K562 (cell line): ENCODE measurements around the gene SERPINB5. TPM values are rescaled to one million over a fixed set of nuclear protein-coding genes. Genes with fewer than 3 reads are reported as not detected.

Experiments
- ATAC-seq: fragments of 200-7000 bp; cut with Tn5 transposase; 3 replicates; pipeline ENCODE4 v1.9.1; 2020; ENCODE audit warnings: moderate library complexity
- BruUV-seq: library from RNA; stranded (reverse); fragments of 400-500 nt; replicated peaks from 2 replicates; lab custom pipeline; 2021; lab: Mats Ljungman, UMichigan
- CTCF ChIA-PET: fragments of 300-600 bp; formaldehyde crosslinking; extraction: SDS; loops from one replicate; lab custom pipeline; 2021; ENCODE audit warnings: low intra/inter-chr PET ratio; lab: Yijun Ruan, JAX
- POLR2A ChIA-PET: fragments of 300-600, 350-650 bp; sonication (Branson Sonifier 250); formaldehyde crosslinking; extraction: SDS; loops from one replicate; lab custom pipeline; 2021; ENCODE audit warnings: antibody characterized with exemption, inconsistent platforms; lab: Yijun Ruan, JAX
- DNase-seq, 4 experiments: peaks; one replicate each; pipeline versions ENCODE4 v3.0.0 to v3.0.0-alpha.2; 2011 to 2018; ENCODE audit warnings: low spot score in 3 of 4, mixed read lengths in 3 of 4; ENCODE audit errors: extremely low read depth in 1 of 4
- FAIRE-seq: peaks from 2 replicates; lab custom pipeline; 2011; peaks lifted over from hg19 to GRCh38; lab: Jason Lieb, UNC
- H2AFZ ChIP-seq: 2 replicates; pipeline ENCODE4 v1.6.0; 2011; ENCODE audit warnings: low read depth, low read length, control low read depth, inconsistent platforms
- H3K27ac ChIP-seq: fragments of 200-600 bp; 3 replicates; pipeline ENCODE4 v1.8.0; 2011; ENCODE audit warnings: low read depth, mild to moderate bottlenecking, control low read depth, inconsistent platforms, low read length, moderate library complexity, mixed read lengths; ENCODE audit errors: extremely low read depth
- H3K27me3 ChIP-seq, 2 experiments: fragments of 300-600 bp in 1 of 2; 2 replicates in 1 of 2; 3 replicates in 1 of 2; pipeline versions ENCODE4 v1.6.0 to v1.8.0; 2011; ENCODE audit warnings: inconsistent platforms in 2 of 2, low read length in 2 of 2, mild to moderate bottlenecking in 1 of 2, mixed read lengths in 1 of 2, moderate library complexity in 1 of 2; ENCODE audit not compliant: control insufficient read depth in 2 of 2, insufficient read depth in 2 of 2
- H3K36me3 ChIP-seq: fragments of 300-600 bp; 3 replicates; pipeline ENCODE4 v1.8.0; 2011; ENCODE audit warnings: mild to moderate bottlenecking, low read length, inconsistent platforms; ENCODE audit not compliant: control insufficient read depth, insufficient read depth
- H3K4me1 ChIP-seq, 2 experiments: fragments of 200-600 bp in 1 of 2; replicated peaks in 1 of 2; 2 replicates in 1 of 2; 3 replicates in 1 of 2; pipeline versions ENCODE4 v1.5.1 to v1.8.0; 2011; ENCODE audit warnings: inconsistent platforms in 2 of 2, low read length in 2 of 2, mild to moderate bottlenecking in 1 of 2, mixed read lengths in 1 of 2, moderate library complexity in 1 of 2; ENCODE audit not compliant: control insufficient read depth in 2 of 2, insufficient read depth in 2 of 2
- H3K4me2 ChIP-seq: 2 replicates; pipeline ENCODE4 v1.6.1; 2011; ENCODE audit warnings: low read length, control low read depth, inconsistent platforms, mixed read lengths; ENCODE audit not compliant: insufficient read depth
- H3K4me3 ChIP-seq: fragments of 200-600 bp; sonication (generic), shearing (Covaris generic); 2 replicates; pipeline ENCODE4 v1.5.1; 2016; ENCODE audit warnings: control low read depth, inconsistent platforms
- H3K79me2 ChIP-seq: fragments of 200-600 bp; 3 replicates; pipeline ENCODE4 v1.8.0; 2011; ENCODE audit warnings: low read length, inconsistent platforms; ENCODE audit not compliant: control insufficient read depth, insufficient read depth
- H3K9ac ChIP-seq, 2 experiments: 2 replicates each; pipeline versions ENCODE4 v1.6.0 to v1.6.1; 2011; ENCODE audit warnings: low read depth in 2 of 2, low read length in 2 of 2, control low read depth in 1 of 2, inconsistent platforms in 1 of 2, mild to moderate bottlenecking in 1 of 2, mixed read lengths in 1 of 2; ENCODE audit not compliant: insufficient read depth in 1 of 2
- H3K9me1 ChIP-seq: one replicate; pipeline ENCODE4 v1.6.0; 2011; ENCODE audit warnings: inconsistent platforms, mild to moderate bottlenecking, low read length, moderate library complexity; ENCODE audit not compliant: control insufficient read depth, insufficient read depth
- H3K9me3 ChIP-seq: replicated peaks from 2 replicates; pipeline ENCODE4 v1.5.1; 2011; ENCODE audit warnings: low read depth, low read length, inconsistent platforms; ENCODE audit not compliant: control insufficient read depth, insufficient read depth
- H4K20me1 ChIP-seq: replicated peaks from 2 replicates; pipeline ENCODE4 v1.6.1; 2011; ENCODE audit warnings: low read length, inconsistent platforms, mixed read lengths; ENCODE audit not compliant: control insufficient read depth, insufficient read depth
- CREBBP ChIP-seq: IDR thresholded peaks from one replicate; pipeline ENCODE4 v1.6.1; 2012; ENCODE audit warnings: low read depth, mild to moderate bottlenecking, control low read depth, inconsistent platforms, low read length
- DNMT1 ChIP-seq: fragments of 450-650 bp; IDR thresholded peaks from 2 replicates; pipeline ENCODE4 v1.6.1; 2016; ENCODE audit warnings: antibody characterized with exemption, mild to moderate bottlenecking
- SMARCA5 ChIP-seq: fragments of 450-650 bp; IDR thresholded peaks from 2 replicates; pipeline ENCODE4 v1.6.1; 2016
- ZNF165 ChIP-seq: fragments of 250-450 bp; sonication (Bioruptor Pico); IDR thresholded peaks from 2 replicates; pipeline ENCODE4 v1.4.0; 2020; ENCODE audit warnings: borderline replicate concordance
- WGBS: fragments of 100-300 bp; shearing (Covaris generic); methylation state at CpG from one replicate; pipeline ENCODE4 v1.1.6; 2016; ENCODE audit warnings: low coverage, mixed read lengths; ENCODE audit not compliant: insufficient coverage; ENCODE audit errors: missing lambda C conversion rate; 5-methylcytosine and 5-hydroxymethylcytosine counted together
- in situ Hi-C: fragments of 300-500 bp; cut with MboI; formaldehyde crosslinking; loops from 4 replicates; pipeline ENCODE4 v1.15.0; 2018; ENCODE audit warnings: inconsistent platforms, mixed read lengths
- intact Hi-C: fragments of 100-400 bp; cut with micrococcal nuclease; formaldehyde crosslinking; loops from 2 replicates; pipeline ENCODE4 v1.14.2; 2022
- polyA plus RNA-seq, 8 experiments: library from polyadenylated mRNA; depleted of rRNA in 4 of 8; stranded (reverse) in 5 of 8; unstranded in 3 of 8; fragments of >200 nt; fragmentation: Nextera tagmentation in 2 of 8; fragmentation: Illumina TruSeq in 1 of 8; extraction: Ambion mirVana in 2 of 8; extraction: Trizol in 1 of 8; gene quantifications; 2 replicates each; pipeline versions ENCODE4 v1.2.1 to v1.2.3, GENCODE V29; 2011 to 2014; ENCODE audit warnings: inconsistent platforms in 1 of 8, missing spikeins in 1 of 8
- total RNA-seq, 7 experiments: library from RNA; depleted of rRNA in 6 of 7; stranded (reverse); fragments of >200 nt in 6 of 7; fragmentation: Illumina TruSeq in 2 of 7; extraction: Trizol in 2 of 7; gene quantifications; 2 replicates each; pipeline versions ENCODE4 v1.2.1 to v1.2.3, GENCODE V29; 2011 to 2021; ENCODE audit warnings: low replicate concordance in 1 of 7
- TF ChIP-seq, protein P1 (sequence below): fragments of 250-450 bp; sonication (Bioruptor Pico); IDR thresholded peaks from 2 replicates; pipeline ENCODE4 v1.8.0; 2022; ENCODE audit warnings: moderate library complexity, mild to moderate bottlenecking, inconsistent platforms

Gene SERPINB5
- total and polyA plus RNA-seq, 9 of the 15 experiments (the other 6 are each of a cell fraction or from before 2014, with no cell fraction given), result 0.05 to 1.4 (median 0.49) TPM; not detected in 1

DNA sequence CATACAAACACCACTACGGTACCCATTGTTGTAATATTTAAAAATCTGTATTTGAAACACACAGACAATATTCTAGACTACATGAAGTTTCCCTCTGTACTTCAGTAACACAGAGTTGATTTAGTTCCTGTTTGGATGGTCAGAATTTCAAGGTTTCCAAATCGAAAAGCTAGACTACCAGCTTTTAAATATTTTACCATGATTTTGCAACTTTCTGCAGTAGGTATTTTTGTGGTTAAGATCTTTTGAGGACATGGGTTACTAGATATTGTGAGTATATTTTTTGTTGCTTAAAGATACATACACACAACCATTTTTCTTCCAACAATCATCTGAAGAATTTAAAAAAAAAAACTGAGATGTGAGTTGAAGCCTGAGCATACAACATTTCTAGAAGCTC, 10.9 kb downstream of the SERPINB5 start:
- Histone ChIP-seq H3K27me3 (peaks cover 0 to 2% of the 10 kb centered on the region in 2 experiments; a peak in 1 of 5 replicates), H3K4me2 (no peak overlapping the region), H3K4me3 (no peak overlapping the region), H3K4me1 (no peaks in the 10 kb centered on the region), H3K9ac (no peak overlapping the region), H3K9me1 (no peaks in the 10 kb centered on the region), H2AFZ (no peak overlapping the region), H3K79me2 (no peaks in the 10 kb centered on the region), H4K20me1 (no peaks in the 10 kb centered on the region), H3K36me3 (no peaks in the 10 kb centered on the region), H3K9me3 (no peaks in the 10 kb centered on the region), H3K27ac (no peak overlapping the region)
- 5% methylated on average over 2 of the region's 2 CpGs for WGBS
- BruUV-seq, result no TSS peak
- ChIA-PET POLR2A (interaction anchor here (0.6 to 0.7 kb wide), 3 partner anchors 10 to 415 kb away, joined by 3 to 5 read pairs (median 3); no protein-coding TSS in a partner anchor), CTCF (no interaction called here)
- TF ChIP-seq, protein P1, sequence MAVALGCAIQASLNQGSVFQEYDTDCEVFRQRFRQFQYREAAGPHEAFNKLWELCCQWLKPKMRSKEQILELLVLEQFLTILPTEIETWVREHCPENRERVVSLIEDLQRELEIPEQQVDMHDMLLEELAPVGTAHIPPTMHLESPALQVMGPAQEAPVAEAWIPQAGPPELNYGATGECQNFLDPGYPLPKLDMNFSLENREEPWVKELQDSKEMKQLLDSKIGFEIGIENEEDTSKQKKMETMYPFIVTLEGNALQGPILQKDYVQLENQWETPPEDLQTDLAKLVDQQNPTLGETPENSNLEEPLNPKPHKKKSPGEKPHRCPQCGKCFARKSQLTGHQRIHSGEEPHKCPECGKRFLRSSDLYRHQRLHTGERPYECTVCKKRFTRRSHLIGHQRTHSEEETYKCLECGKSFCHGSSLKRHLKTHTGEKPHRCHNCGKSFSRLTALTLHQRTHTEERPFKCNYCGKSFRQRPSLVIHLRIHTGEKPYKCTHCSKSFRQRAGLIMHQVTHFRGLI (CRISPR knock-in tag), result no peak
- TF ChIP-seq DNMT1 (no peak), SMARCA5 (no peak), CREBBP (no peak), ZNF165 (CRISPR knock-in tag) (no peak)
- no peak for ATAC-seq
- FAIRE-seq, result no peak
- intact Hi-C loops (no loop called here), in situ Hi-C loops (no loop called here)
- DNase-seq, result no peak
